LNCAP (cell line): ENCODE measurements around the gene FSD2.

Experiments
- CTCF ChIP-seq: fragments of 450-650 bp; IDR thresholded peaks from 2 replicates; pipeline ENCODE4 v1.5.1; 2017; ENCODE audit warnings: mild to moderate bottlenecking

Gene FSD2, protein sequence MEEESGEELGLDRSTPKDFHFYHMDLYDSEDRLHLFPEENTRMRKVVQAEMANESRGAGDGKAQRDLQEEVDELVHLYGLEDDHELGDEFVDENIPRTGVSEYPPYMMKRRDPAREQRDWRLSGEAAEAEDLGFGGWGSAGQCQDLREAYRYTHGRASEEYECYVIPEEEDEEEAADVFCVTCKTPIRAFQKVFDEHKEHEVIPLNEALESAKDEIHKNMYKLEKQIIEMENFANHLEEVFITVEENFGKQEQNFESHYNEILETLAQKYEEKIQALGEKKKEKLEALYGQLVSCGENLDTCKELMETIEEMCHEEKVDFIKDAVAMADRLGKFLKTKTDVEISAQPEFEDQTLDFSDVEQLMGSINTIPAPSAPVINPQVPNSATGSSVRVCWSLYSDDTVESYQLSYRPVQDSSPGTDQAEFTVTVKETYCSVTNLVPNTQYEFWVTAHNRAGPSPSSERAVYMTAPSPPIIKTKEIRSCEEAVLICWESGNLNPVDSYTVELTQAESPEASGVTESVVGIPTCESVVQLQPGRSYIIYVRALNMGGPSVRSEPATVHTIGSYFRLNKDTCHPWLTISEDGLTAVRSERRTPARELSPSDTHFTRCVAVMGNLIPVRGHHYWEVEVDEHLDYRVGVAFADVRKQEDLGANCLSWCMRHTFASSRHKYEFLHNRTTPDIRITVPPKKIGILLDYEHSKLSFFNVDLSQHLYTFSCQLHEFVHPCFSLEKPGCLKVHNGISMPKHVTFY

DNA sequence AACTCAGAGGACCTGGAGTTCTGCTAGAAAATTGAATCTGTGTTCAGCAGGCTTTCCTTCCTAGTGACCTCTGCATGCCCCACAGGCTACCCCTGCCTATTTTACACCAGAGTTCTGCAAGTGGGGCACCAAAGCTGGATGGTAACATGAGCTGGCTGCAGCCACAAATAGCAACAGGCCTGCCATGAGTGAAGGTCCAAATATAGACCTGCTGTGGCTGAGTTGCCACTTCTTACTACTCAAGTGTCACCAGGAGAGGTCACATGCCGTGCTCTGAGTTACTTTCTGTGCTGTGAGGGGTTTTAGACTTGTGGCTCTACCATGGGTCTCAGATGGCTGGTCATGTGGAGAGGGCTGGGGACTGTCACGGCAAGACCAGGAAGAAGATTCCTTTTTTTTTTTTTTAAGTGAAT is at the start of gene FSD2:
Gene FSD2 (minus strand): TSS at position 76 of the 413 bp plus-strand sequence. CDS start 18,679 bp downstream, outside the sequence.
- TF ChIP-seq CTCF: no peak

- TF ChIP-seq CTCF: no peak
Observed at GRCh38 chr15:82854554-82854953, 48.7 kb upstream of the FSD2 start.

DNA sequence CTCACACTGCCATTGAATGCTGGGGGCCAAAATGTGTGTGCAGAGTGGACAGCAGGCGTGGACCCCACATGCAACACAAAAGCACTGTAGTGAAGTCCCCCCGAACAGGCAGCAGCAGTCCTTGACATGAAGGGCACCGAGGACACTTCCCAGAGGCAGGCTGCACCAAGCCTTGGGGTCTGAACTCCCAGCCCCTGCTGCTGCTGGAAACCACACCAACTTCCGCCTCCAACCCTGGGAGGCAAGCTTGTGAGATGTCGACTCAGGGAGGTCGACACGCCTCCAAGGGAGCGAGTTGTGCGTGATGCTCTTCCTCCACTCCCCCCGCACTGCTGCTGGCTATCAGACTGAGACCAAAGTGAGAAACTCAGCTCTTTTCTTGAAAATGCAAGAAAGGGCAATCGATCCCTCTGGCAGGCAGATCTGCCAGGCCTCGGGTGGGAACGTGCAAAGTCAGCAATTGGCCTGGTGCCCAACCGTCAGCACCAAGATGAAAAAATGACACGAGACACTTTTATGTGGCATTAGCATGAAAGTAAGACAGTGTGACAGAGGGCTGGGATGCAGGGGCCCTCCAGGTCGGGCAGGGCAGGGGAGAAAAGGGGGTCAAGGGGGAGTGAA is 47.2 kb upstream of the FSD2 start:
- TF ChIP-seq CTCF: no peak

DNA sequence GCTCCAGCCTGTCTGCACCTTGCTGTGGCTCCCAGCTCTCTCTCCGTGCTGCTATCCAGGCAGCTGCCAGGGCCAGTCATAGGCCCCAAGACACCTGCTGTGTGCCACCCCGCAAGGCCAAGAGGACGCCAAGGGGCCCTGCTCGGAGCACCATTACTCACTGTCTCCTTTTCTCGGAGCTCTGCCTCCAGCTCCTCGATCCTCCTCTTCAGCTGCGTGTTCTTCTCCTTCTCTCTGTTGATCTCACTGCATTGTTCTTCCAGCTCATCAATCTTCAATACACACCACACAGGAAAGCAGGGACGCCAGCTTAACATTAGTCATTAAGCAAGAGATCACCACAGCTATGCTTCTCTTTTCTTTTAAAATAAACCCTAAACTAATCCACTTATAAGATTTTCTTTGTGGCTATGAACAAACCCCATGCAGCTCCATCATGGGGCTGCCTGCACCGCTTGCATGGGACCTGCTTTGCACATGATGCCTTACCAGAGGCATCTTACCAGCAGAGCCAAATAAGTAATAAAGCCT is 46.2 kb upstream of the FSD2 start:
- no peak for TF ChIP-seq CTCF

DNA sequence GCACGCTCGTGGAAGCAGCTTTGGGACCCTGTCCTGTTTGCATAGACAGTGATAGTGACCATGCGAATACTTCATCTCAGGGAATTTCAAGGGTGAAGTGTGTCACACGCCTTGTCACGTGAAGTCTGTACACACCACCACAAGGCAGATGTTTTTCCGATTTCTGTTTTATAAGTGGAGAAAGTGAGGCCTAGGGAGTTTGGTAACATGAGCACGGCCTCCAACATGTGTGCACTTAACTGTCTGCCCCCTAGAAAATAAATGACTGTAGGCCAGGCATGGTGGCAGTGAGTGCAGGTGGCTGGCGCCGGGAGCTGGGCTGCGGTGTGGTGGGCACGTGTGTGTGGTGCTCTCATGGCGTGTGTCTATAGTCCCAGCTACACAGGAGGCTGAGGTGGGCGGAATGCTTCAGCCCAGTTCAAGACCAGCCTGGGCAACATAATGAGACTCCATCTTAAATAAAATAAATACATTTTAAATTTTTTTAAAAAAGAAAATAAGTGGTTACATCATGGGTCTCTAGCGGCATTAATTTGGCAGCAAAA is 45.5 kb upstream of the FSD2 start:
- no peak for TF ChIP-seq CTCF

- TF ChIP-seq CTCF: no peak
Observed at GRCh38 chr15:82850731-82851130, 44.9 kb upstream of the FSD2 start.
